GM12801 (cell line): ENCODE measurements around the gene TSPAN4.

ENCODE experiments used
- CTCF ChIP-seq: IDR thresholded peaks from one replicate; pipeline ENCODE4 v1.5.1; 2011; ENCODE audit warnings: control low read depth; ENCODE audit not compliant: insufficient read length; ENCODE audit errors: extremely low read depth

Gene TSPAN4

GRCh38 chr11:905952-906351 is 63.3 kb downstream of the TSPAN4 start:
- TF ChIP-seq CTCF, result no peak

- TF ChIP-seq CTCF, result no peak
Observed at GRCh38 chr11:907668-908067, 65.0 kb downstream of the TSPAN4 start.

GRCh38 chr11:908273-908672 is 65.6 kb downstream of the TSPAN4 start:
- TF ChIP-seq CTCF, result no peak

GRCh38 chr11:909406-909805 is 66.8 kb downstream of the TSPAN4 start:
- no peak for TF ChIP-seq CTCF

GRCh38 chr11:910044-910588 is 67.5 kb downstream of the TSPAN4 start:
- no peak for TF ChIP-seq CTCF

GRCh38 chr11:910589-911030 is 68.0 kb downstream of the TSPAN4 start, which contains the start of gene CHID1:
TSS of gene CHID1 (minus strand) at chr11:910810. CDS start at chr11:904816, 5,994 bp downstream.
- no peak for TF ChIP-seq CTCF

- TF ChIP-seq CTCF, result no peak
Observed at GRCh38 chr11:911031-911889, 68.6 kb downstream of the TSPAN4 start.
